Stimulated activated CD4-positive, alpha-beta T cell treated with anti-CD3 and anti-CD28 coated beads, Interleukin-15, amount 100 ng/mL, for 48 hours (primary cell): ENCODE results near the gene VAMP8.

Experiments
- DNase-seq, 2 donors: peaks; one replicate each; pipeline ENCODE4 v3.0.0-alpha.2; 2020; ENCODE audit warnings: low read depth in 2 of 2

The VAMP8 gene

GRCh38 chr2:85619617-85620016, 42.2 kb downstream of the VAMP8 start:
- DNase-seq: no peak

GRCh38 chr2:85621338-85621737, 44.0 kb downstream of the VAMP8 start:
- DNase-seq: no peak

- no peak for DNase-seq
Measured at GRCh38 chr2:85623991-85624390, 46.6 kb downstream of the VAMP8 start.

- DNase-seq: no peak
Measured at GRCh38 chr2:85628658-85629057, 51.3 kb downstream of the VAMP8 start.

GRCh38 chr2:85631316-85631715, 53.9 kb downstream of the VAMP8 start:
- DNase-seq: no peak
